Measurements from ENCODE around the gene NFATC1. TPM values are rescaled to one million over a fixed set of nuclear protein-coding genes. Genes with fewer than 3 reads are reported as not detected.

NFATC1 gene
- total RNA-seq, 6 experiments from 2014 or later, result 0.57 to 2.0 (median 0.89) TPM

- H3K36me3 Mint-ChIP-seq (ENCODE audit: low read depth), result no peaks in the 10 kb centered on the region
- DNase-seq, result no peak
- no peak overlapping the region for H3K27ac Mint-ChIP-seq
- TF ChIP-seq, protein P1, sequence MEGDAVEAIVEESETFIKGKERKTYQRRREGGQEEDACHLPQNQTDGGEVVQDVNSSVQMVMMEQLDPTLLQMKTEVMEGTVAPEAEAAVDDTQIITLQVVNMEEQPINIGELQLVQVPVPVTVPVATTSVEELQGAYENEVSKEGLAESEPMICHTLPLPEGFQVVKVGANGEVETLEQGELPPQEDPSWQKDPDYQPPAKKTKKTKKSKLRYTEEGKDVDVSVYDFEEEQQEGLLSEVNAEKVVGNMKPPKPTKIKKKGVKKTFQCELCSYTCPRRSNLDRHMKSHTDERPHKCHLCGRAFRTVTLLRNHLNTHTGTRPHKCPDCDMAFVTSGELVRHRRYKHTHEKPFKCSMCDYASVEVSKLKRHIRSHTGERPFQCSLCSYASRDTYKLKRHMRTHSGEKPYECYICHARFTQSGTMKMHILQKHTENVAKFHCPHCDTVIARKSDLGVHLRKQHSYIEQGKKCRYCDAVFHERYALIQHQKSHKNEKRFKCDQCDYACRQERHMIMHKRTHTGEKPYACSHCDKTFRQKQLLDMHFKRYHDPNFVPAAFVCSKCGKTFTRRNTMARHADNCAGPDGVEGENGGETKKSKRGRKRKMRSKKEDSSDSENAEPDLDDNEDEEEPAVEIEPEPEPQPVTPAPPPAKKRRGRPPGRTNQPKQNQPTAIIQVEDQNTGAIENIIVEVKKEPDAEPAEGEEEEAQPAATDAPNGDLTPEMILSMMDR (IDR thresholded peaks at IDR 0.05), result no peak
- H3K4me3 Mint-ChIP-seq, result no peak overlapping the region
- H3K4me1 Mint-ChIP-seq (ENCODE audit: low read depth), result peaks cover 6% of the 10 kb centered on the region
- H3K9me3 Mint-ChIP-seq, result no peaks in the 10 kb centered on the region
- H3K27me3 Mint-ChIP-seq (ENCODE audit: insufficient read depth), result no peaks in the 10 kb centered on the region
These were observed 64.3 kb downstream of the NFATC1 start for GRCh38 chr18:79459946-79460480.

GRCh38 chr18:79460481-79461300 lies 65.0 kb downstream of the NFATC1 start:
- Mint-ChIP-seq H3K27me3 (ENCODE audit: insufficient read depth) (no peaks in the 10 kb centered on the region), H3K9me3 (no peaks in the 10 kb centered on the region), H3K4me3 (no peak overlapping the region), H3K4me1 (ENCODE audit: low read depth) (peaks cover 6% of the 10 kb centered on the region), H3K27ac (no peak overlapping the region), H3K36me3 (ENCODE audit: low read depth) (no peaks in the 10 kb centered on the region)
- DNase-seq, result no peak
- TF ChIP-seq, protein P1 (IDR thresholded peaks at IDR 0.05), result no peak

- no peak overlapping the region for H3K27ac Mint-ChIP-seq
- no peaks in the 10 kb centered on the region for H3K27me3 Mint-ChIP-seq (ENCODE audit: insufficient read depth)
- H3K4me3 Mint-ChIP-seq, result no peak overlapping the region
- DNase-seq, result no peak
- H3K9me3 Mint-ChIP-seq, result no peaks in the 10 kb centered on the region
- no peaks in the 10 kb centered on the region for H3K36me3 Mint-ChIP-seq (ENCODE audit: low read depth)
- peaks cover 6% of the 10 kb centered on the region for H3K4me1 Mint-ChIP-seq (ENCODE audit: low read depth)
- TF ChIP-seq, protein P1 (IDR thresholded peaks at IDR 0.05), result no peak
These were observed 65.9 kb downstream of the NFATC1 start for GRCh38 chr18:79461627-79462026.

GRCh38 chr18:79463424-79463960 lies 67.8 kb downstream of the NFATC1 start:
- TF ChIP-seq, protein P1 (IDR thresholded peaks at IDR 0.05), result no peak
- no peaks in the 10 kb centered on the region for H3K27me3 Mint-ChIP-seq (ENCODE audit: insufficient read depth)
- no peak overlapping the region for H3K27ac Mint-ChIP-seq
- H3K4me1 Mint-ChIP-seq (ENCODE audit: low read depth), result peaks cover 6% of the 10 kb centered on the region
- H3K4me3 Mint-ChIP-seq, result no peak overlapping the region
- DNase-seq, result no peak
- H3K9me3 Mint-ChIP-seq, result no peaks in the 10 kb centered on the region
- no peaks in the 10 kb centered on the region for H3K36me3 Mint-ChIP-seq (ENCODE audit: low read depth)

- Mint-ChIP-seq H3K9me3 (peaks cover 3% of the 10 kb centered on the region; the same call in 1 of the 2 replicates), H3K36me3 (ENCODE audit: low read depth) (no peaks in the 10 kb centered on the region), H3K27ac (no peak overlapping the region), H3K4me3 (no peak overlapping the region), H3K27me3 (ENCODE audit: insufficient read depth) (no peaks in the 10 kb centered on the region), H3K4me1 (ENCODE audit: low read depth) (no peaks in the 10 kb centered on the region; the same call in 1 of the 2 replicates)
- TF ChIP-seq, protein P1 (IDR thresholded peaks at IDR 0.05), result no peak
- no peak for DNase-seq
These were observed 69.8 kb downstream of the NFATC1 start for GRCh38 chr18:79465392-79465991.

All from HFFc6 (cell line).